ENCODE measurements around the gene GDA.

GRCh38 chr9:72290311-72290710 is 141.1 kb downstream of the GDA start:
- no peak for TF ChIP-seq CTCF (IDR thresholded peaks at IDR 0.05; ENCODE audit: low read depth, low read length, poor library complexity, severe bottlenecking)
- TF ChIP-seq EZH2phosphoT487 (IDR thresholded peaks at IDR 0.05; ENCODE audit: borderline replicate concordance, low read length) = no peak

Measured in DOHH2 (cell line).